ENCODE results near the gene SLC8A1. TPM values are rescaled to one million over a fixed set of nuclear protein-coding genes. Genes with fewer than 3 reads are reported as not detected.

Gene SLC8A1
- total and polyA plus RNA-seq, 11 donors = 61.9 to 1,521 (median 827) TPM

DNA sequence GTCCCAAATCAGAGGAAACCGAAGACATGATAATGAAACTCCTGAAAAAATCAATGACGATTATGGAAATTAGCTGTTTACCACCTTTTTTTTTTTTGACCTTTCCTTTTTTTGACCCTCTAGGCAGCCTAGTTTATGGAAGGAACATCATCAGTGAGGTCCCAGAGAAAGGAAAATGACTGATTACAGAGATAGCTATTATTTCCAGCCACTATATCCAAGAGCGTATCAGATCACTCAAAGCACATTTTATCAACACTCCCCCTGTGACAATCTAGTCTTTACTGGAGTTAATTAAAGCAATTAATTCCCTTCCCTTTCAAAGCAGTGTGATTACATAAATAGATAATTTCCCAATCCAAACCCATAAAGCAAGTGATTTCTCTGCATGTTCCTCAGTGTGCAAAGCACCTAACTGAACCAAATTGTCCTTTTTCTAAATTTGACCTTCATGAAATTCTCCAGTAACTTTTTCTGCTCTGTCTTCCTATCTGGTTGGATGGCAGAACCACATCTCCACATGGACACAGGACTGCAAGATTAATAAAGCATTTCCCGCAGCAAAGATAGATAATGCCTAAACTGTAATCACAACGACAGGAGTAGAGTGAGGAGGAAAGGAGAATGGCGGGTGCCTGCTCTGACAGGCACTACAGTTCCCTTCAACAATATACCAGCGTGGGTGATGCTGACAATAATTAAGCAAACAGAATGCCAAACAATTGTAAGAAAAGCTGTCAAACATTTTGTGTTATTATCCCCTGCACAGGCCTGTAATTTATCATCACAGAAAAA lies 194.4 kb downstream of the SLC8A1 start:
- Histone ChIP-seq H3K36me3 (no peaks in the 10 kb centered on the region), H3K9me3 (no peaks in the 10 kb centered on the region), H3K4me1 (peaks cover 0 to 35% (median 7%) of the 10 kb centered on the region in 12 donors), H3K27ac (peak overlapping the region in 2 of 12 donors; percentile 6 to 27), H3K27me3 (no peaks in the 10 kb centered on the region), H3K4me3 (no peak overlapping the region)
- WGBS, 4 donors = 57 to 71% (median 63%) methylated on average over 7 of the region's 7 CpGs
- no peak for DNase-seq
- ATAC-seq = peak in 2 of 4 donors; percentile 14 to 50
- intact Hi-C loops (cut with DNase I) = no loop called here
- TF ChIP-seq, protein P1, sequence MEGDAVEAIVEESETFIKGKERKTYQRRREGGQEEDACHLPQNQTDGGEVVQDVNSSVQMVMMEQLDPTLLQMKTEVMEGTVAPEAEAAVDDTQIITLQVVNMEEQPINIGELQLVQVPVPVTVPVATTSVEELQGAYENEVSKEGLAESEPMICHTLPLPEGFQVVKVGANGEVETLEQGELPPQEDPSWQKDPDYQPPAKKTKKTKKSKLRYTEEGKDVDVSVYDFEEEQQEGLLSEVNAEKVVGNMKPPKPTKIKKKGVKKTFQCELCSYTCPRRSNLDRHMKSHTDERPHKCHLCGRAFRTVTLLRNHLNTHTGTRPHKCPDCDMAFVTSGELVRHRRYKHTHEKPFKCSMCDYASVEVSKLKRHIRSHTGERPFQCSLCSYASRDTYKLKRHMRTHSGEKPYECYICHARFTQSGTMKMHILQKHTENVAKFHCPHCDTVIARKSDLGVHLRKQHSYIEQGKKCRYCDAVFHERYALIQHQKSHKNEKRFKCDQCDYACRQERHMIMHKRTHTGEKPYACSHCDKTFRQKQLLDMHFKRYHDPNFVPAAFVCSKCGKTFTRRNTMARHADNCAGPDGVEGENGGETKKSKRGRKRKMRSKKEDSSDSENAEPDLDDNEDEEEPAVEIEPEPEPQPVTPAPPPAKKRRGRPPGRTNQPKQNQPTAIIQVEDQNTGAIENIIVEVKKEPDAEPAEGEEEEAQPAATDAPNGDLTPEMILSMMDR (IDR thresholded peaks at IDR 0.05) = no peak
- TF ChIP-seq POLR2A (IDR thresholded peaks at IDR 0.05) = no peak

DNA sequence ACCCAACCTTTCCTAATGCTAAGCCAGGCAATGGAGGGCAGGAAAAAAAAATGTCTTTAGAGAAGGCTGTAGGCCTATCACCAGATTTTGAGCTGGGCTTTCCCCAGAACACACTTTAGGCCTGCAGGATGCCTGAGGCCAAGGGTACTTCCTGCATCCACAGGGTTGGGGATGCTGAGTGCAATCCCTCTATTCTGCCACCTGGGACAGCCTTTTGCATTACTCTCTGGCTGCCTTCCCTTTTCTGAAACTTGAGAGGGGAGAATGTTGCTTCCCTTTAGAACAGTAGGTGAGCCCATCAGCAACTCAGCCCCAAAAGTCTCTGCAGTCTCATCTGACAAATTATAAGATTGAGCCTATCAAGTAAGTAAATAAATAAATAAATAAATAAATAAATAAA lies 195.2 kb downstream of the SLC8A1 start:
- Histone ChIP-seq H3K36me3 (no peaks in the 10 kb centered on the region), H3K9me3 (no peaks in the 10 kb centered on the region), H3K27me3 (no peaks in the 10 kb centered on the region), H3K4me1 (peaks cover 0 to 36% (median 7%) of the 10 kb centered on the region in 12 donors), H3K4me3 (no peak overlapping the region), H3K27ac (no peak overlapping the region)
- intact Hi-C loops (cut with DNase I) = no loop called here
- ATAC-seq (peak in 2 of 4 donors; percentile 6 to 27), DNase-seq (no peak)
- no peak for TF ChIP-seq POLR2A (IDR thresholded peaks at IDR 0.05)
- TF ChIP-seq, protein P1 (IDR thresholded peaks at IDR 0.05) = peak in 1 of 12 donors; percentile 7

DNA sequence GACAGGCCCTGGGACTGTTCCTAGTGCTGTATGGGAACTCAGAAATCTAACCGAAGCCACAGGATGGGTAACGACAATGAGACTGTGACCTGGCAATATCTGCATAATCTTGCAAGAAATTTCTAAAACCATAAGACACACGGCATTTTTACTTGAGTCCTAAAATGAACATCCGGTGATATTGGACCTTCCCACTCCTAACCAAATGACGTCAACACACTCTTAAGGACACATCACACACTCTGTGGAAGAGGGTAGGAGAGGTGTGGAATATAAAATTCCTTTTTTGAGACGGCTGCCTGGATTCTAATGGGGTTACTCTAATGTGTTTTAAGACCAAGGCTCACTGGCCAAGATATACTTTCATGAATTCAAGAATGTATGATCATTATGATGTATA lies 195.9 kb downstream of the SLC8A1 start:
- Histone ChIP-seq H3K27me3 (no peaks in the 10 kb centered on the region), H3K4me3 (no peak overlapping the region), H3K4me1 (peaks cover 0 to 41% (median 7%) of the 10 kb centered on the region in 12 donors), H3K9me3 (no peaks in the 10 kb centered on the region), H3K27ac (no peak overlapping the region), H3K36me3 (no peaks in the 10 kb centered on the region)
- ATAC-seq = no peak
- TF ChIP-seq POLR2A (IDR thresholded peaks at IDR 0.05) = no peak
- TF ChIP-seq, protein P1 (IDR thresholded peaks at IDR 0.05) = no peak
- no peak for DNase-seq
- WGBS, 4 donors = 65 to 84% (median 73%) methylated on average over 6 of the region's 6 CpGs
- intact Hi-C loops (cut with DNase I) = no loop called here

DNA sequence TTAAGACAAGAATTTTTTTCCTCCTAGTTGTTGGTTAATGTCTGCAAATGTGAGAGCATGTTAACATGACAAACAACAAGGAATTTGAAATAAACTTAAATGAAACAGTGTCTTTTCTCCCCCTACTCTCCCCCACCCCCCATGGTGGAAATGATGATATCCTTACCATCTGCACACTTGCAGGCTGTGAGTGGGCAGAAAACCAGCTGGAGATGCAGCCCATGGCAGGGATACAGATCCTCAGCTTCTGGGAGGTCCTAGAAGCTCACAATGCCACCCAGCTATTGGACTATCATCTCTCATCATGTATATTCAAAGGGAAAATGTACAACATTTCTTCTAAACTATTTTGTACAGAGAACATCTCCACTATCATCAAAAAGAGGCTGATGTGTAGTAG lies 196.8 kb downstream of the SLC8A1 start:
- no peak for ATAC-seq
- Histone ChIP-seq H3K27me3 (no peaks in the 10 kb centered on the region), H3K36me3 (no peaks in the 10 kb centered on the region), H3K27ac (no peak overlapping the region), H3K4me3 (no peak overlapping the region), H3K9me3 (no peaks in the 10 kb centered on the region), H3K4me1 (peaks cover 0 to 45% (median 7%) of the 10 kb centered on the region in 12 donors)
- intact Hi-C loops (cut with DNase I) = no loop called here
- no peak for DNase-seq
- TF ChIP-seq, protein P1 (IDR thresholded peaks at IDR 0.05) = no peak
- TF ChIP-seq POLR2A (IDR thresholded peaks at IDR 0.05) = no peak
